GM18909 (cell line): ENCODE results near the gene SPEG.

Experiments
- ATAC-seq: cut with Tn5 transposase; IDR thresholded peaks from one replicate; pipeline ENCODE4 v1.9.1; 2021; ENCODE audit warnings: mild to moderate bottlenecking; ENCODE audit not compliant: unreplicated experiment, poor library complexity

The SPEG gene

DNA sequence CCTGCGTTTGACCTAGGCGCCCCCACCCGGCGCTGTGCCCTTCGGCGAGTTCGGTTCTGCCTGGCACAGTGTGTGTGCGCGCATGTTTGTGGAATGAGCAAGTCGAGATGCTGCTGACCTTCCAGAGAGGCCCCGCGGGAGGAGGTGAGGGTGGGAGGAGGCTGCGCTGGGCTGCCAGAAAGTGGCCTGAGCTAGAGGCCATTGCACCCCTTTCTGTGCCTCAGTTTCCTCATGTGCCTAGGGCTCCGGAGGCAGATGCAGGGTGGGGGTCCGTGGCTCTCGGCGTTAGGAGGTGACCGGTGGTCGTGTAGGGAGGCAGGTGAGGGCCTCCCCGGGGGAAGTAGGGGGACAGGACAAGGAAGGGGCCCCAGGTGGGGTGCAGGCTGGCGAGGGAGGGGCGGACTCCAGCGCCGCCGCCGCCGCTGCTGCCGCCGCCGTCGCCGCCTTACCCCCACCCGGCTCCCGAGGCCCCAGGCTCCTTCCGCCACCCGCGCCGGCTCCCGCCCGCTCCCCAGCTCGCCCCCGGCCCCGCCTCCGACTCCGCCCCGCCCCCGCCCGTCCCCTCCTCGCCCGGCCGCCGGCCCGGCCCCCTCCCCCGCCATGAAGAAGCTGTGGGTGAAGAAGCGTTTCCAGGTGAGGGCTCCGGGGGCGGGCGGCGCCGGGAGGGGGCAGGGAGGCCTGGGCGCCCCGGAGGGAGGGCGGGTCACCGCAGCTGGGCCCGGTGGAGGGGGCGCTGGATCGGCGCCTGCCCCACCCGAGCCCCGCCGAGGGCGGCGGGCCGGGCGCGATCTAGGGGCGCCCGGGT is 7.0 kb downstream of the SPEG start:
- no peak for ATAC-seq

DNA sequence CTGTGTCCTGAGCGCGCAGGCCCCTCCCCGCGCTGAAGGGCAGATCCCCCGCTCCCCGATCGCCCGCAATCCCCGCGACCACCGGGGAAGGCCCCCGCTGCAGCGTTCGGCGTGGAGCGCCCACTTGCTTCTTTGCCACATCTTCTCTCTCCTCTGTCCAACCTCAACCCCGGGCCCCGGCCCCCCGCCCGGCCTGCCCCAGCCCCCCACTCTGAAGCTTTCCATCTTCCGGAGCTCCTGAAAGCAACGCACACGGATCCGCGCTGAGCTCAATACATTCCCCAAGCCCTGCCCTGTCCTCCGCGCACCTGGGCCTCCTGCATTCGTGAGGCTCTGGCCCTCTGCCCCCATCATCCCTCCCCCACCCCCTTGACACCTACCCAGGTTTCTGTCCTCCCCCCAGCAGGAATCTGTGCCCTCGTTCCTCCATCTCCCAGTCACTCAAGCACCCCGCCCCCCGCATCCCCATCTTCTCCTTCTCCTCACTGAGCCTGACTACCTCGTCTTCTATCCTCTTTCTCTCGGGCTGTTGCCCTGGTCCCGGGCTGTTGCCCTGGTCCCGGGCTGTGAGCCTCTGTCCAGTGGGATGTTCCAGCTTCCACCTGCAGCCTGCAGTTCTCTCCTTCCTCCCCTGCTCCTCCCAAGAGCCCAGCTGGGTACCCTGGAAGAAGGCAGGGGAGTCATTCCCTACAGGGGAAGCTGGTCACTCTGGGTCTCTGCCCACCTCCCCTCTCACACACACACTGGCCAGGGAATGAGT is 7.8 kb downstream of the SPEG start:
- ATAC-seq = no peak

DNA sequence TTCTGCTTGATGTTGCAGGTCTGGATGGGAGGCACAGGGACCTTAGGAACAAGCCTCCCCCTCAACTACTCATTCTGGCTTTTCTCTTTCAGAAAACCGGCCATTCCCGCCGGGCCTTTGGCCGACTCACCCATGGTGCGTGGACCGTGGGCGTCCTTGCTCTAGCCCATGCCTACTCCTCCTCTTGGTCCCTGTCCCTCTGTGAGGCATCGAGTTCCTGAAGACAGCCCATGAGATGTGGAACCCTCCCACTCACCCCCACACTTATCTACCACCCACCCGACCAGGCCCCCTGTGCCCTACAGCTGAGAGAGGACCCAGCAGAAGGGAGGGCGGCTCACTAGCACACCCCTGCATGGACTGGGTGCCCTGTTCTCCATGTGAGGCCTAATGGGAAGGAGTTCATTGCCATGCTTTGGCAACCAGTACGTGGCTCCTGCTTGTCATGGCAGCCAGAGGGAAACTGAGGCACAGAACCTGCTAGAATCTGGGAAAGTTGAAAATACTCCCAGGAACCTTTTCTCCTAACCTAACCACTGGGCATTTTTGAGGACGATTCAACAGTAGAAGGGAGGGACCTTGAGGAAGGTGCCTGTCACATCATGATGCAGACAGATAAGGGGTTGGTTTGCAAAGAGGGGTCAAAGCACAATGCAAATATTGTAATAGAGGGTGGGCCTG is 8.5 kb downstream of the SPEG start:
- no peak for ATAC-seq

DNA sequence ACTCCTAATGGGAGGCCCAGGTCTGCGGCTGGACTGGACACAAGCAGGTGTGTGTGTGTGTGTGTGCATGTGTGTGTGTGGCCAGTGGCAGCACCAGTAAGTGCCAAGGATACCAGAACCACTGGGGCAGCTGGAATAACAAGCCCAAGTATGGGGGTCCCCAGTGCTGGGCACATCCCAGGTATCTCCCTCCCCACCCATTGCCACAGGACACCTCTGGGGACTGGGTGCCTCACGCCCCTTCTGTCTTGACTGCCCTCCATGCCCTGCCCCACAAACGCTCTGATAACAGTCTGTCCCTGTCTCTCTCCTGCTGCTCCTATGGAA is 9.0 kb downstream of the SPEG start:
- ATAC-seq = no peak

DNA sequence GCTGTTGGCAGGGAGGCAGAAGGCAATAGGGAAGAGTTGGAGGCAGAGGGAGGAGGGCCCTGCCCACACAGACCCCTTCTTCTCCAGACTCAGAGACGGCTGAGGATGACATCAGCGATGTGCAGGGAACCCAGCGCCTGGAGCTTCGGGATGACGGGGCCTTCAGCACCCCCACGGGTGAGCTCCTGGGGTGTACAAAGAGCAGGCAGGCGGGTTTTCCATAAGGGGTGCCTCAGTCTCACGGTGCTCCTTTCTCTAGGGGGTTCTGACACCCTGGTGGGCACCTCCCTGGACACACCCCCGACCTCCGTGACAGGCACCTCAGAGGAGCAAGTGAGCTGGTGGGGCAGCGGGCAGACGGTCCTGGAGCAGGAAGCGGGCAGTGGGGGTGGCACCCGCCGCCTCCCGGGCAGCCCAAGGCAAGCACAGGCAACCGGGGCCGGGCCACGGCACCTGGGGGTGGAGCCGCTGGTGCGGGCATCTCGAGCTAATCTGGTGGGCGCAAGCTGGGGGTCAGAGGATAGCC is 10.0 kb downstream of the SPEG start:
- ATAC-seq = no peak

DNA sequence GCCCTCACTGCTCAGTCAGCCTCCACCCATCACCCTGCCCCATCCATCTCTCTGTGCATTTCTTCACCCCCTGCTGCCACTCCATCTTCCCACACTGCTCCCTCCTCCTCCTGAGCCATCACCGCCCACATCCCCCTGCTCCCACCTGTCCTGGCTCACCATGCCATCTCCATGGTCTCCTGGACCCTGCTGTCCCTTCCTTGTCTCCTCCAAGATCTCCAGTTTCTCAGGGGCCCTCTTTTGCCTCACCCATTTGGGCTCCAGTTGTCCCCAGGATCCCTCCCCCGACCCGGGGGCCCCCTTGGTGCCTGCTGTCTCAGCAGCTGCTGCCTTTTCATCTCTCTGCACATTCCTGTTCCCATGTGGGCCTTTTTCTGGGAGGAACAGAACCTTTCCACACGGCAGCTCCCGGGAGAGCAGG is 10.6 kb downstream of the SPEG start:
- no peak for ATAC-seq

DNA sequence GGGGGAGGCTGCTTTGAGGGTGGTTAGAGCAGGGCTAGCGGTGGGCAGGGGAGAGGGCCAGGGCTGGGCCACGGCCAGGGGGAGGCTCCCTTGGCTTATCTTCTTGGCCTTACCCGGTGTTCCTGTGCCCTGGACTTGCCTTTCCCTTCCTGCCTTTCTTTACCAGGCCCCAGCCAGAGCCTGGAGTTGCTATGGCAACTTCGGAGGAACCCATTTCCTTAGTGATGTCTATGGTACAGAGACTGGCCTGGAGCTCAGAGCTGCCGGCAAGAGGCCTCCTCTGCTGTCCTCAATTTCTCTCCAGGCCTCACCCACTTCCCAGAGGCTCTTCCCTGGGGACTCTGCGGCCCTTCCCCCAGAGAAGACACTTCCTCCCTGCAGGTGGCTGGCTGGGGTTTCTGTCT is 11.5 kb downstream of the SPEG start:
- no peak for ATAC-seq

DNA sequence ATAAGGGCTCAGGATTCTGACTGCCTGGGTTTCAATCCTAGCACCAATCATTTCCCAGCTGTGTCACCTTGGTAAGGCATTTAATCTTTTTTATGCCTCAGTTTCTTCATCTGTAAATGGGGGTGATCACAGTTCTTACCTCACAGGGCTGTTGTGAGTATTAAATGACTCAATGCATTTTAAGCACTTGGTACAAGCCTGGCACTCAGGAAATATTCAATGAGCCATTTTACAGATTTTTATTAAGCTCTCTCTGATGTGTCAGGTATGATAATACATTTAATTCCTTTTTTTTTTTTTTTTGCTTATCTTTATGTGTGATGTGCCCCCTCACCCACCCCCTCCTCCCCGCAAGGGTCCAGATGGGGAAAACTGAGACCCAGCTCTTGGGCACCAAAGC is 12.0 kb downstream of the SPEG start:
- ATAC-seq = no peak

DNA sequence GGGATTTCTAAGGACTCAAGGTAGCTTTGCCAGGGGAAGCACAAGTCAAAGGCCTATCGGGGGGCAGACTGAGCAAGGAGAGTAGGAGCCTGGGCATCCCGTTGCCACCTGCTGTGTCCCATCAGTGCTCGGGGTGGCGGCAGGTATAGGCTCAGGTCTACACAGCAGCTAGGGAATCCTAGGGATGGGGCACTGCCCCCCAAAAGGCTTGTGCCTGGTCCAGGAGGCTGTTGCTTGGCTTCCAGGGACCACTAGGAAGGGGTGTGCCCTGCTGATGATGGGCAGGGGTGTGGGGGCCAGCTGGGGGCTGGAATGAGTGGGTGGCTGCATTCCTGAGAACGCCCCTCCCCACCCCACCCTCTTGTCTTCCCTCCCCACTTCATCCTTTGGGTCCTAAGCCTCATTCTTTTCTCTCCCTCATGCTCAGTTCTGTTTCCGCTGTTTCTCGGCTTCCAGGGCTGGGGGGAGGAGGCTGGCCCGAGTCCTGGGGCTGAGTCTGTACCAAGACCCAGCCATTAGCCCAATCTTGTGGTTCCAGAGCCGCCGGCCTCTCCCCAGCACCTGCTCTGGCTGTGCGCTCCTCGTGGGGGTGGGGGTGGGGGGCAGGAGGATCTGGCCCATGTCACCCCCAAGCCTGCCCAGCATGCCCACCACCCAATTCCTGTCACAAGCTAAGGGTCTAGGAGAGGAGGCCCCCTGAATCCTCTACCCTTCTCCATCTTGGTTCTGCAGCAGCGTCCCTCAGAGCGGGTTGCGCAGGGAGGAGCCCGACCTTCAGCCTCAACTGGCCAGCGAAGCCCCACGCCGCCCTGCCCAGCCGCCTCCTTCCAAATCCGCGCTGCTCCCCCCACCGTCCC is 12.8 kb downstream of the SPEG start:
- ATAC-seq = no peak

DNA sequence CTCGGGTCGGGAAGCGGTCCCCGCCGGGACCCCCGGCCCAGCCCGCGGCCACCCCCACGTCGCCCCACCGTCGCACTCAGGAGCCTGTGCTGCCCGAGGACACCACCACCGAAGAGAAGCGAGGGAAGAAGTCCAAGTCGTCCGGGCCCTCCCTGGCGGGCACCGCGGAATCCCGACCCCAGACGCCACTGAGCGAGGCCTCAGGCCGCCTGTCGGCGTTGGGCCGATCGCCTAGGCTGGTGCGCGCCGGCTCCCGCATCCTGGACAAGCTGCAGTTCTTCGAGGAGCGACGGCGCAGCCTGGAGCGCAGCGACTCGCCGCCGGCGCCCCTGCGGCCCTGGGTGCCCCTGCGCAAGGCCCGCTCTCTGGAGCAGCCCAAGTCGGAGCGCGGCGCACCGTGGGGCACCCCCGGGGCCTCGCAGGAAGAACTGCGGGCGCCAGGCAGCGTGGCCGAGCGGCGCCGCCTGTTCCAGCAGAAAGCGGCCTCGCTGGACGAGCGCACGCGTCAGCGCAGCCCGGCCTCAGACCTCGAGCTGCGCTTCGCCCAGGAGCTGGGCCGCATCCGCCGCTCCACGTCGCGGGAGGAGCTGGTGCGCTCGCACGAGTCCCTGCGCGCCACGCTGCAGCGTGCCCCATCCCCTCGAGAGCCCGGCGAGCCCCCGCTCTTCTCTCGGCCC is 13.6 kb downstream of the SPEG start:
- no peak for ATAC-seq

DNA sequence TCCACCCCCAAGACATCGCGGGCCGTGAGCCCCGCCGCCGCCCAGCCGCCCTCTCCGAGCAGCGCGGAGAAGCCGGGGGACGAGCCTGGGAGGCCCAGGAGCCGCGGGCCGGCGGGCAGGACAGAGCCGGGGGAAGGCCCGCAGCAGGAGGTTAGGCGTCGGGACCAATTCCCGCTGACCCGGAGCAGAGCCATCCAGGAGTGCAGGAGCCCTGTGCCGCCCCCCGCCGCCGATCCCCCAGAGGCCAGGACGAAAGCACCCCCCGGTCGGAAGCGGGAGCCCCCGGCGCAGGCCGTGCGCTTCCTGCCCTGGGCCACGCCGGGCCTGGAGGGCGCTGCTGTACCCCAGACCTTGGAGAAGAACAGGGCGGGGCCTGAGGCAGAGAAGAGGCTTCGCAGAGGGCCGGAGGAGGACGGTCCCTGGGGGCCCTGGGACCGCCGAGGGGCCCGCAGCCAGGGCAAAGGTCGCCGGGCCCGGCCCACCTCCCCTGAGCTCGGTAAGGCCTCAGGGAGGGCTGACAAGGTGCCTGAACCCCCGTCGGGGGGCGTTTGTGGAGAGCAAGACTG is 14.2 kb downstream of the SPEG start:
- no peak for ATAC-seq

DNA sequence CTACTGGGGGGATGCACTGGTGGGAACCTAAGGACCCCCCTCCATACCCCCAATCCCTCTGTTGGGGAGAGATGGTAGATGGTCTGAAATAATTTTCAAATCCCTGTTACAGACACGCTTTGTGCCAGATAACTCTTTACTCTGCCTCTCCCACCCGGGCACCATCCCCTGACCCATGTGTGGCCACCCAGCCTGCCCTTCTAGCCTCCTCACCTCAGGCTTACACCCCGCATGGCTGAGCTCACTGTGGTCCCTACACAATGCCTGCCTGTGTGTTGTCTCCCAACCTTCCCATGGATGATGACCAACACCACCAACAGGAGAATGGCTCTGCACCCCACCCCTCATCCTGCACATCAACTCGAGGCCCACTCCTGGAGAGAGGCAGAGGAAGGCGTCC is 15.0 kb downstream of the SPEG start:
- ATAC-seq = no peak

DNA sequence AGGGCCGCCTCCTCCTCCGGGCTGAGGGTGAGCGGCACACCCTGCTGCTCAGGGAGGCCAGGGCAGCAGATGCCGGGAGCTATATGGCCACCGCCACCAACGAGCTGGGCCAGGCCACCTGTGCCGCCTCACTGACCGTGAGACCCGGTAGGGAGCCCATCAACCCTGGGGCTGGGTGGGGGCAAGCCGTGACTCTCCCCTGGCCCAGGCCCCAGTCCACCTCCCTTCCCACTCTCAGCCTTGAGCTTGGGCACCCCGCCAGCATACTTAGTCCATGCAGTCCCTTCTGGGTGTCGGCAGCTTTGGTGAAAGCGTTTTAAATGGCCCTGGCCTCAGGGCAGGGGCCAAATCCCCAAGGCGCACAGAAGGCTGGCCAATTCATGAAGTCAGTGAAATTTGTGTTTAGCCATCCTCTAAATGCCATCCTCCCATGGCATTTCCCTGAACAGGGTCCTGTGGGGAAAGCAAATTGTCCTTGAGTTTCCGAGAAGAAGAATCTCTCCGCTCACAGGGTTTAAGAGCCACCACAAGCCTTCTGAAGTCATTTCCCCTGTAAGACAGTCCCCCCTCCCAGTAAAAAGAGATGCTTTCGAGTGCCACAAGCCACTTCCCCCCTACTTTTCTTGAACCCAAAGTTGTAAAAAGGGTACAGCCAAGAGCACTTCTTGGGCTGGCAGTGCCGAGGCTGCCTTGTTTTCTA is 17.2 kb downstream of the SPEG start:
- no peak for ATAC-seq

DNA sequence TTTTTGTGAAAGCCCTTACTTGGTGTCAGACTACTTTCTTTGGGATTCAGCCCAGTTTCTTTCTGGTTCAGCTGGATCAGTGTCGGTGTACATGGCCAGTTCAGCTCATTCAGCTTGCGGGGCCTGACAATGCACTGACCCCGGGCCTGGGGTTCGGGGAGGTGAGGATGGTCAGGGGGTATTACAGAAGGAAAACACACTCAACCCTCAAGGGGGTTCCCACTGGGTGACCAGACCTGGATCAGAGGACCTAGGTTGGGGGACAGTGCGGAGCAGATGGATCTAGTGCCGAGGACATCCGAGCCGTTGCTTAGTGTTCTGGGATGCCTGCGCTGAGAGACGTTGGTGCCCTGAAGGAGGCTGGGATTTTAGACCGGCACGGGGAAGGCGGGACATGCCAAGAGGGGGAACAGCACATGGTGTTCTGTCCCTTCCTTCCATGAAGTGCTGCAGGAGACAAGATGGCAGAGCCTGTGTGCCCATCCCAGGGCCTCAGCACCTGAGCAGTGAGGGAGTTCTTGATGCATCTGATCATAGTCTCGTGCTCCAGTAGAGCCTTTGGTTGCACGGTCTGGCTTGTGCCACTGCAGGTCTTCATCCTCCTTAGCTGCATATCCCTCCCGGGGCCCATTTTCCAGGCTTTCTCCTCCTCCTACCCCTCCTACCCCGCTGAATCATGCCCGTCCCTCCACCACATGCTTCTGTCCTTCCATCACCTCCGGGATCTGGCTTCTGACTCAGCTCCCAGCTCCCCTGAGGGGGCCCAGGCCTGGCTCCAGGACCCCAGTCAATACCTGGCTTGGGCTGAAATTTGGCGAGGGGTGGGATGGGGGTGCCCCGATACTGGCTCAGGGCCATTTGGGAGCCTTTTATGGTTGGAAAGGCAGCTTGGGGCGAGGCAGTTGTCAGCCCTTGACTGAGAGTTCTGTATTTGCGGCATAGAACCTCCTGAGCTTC is 18.0 kb downstream of the SPEG start:
- no peak for ATAC-seq

DNA sequence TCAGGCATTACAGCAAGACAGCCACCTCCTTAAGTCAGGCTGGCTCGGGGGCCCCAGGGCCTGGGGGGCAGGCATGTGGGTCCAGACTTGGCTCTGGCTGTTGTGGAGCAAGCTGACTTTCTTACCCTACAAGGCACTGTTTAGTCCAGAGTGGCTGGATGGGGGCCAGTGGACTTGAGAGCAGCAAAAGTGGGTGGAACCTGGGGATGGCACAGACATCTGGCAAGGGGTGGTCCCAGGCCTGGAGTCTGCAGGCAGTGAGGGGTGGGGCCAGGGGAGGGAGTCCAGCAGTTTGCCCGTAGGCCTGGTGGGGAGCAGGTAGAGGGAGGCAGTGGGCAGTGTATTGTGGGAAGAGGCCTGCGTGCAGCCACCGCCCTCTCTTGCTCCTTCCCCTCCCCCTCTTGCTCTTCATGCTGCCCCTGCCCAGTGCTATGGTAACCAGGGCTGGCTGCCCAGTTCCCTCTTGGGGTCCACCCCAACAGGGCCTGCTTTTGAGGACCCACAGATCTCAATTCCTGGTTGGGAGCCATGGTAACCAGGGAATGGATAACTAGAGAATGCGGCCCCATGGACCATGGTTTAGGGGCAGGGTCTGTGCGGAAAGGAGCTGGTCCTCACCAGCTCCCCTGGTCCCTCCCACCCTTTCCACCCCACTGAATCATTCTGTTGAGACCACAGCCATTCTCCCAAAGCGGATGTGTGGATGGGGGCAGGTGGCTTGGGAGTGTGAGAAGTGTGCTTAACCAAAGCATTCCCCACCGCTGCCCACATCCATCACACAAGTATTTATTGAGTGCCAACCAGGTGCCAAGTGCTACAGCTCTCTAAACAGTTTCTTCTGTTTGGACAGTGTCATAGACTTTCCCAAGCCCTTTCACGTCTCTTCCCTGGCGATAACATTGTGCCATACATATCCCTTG is 19.3 kb downstream of the SPEG start:
- no peak for ATAC-seq

DNA sequence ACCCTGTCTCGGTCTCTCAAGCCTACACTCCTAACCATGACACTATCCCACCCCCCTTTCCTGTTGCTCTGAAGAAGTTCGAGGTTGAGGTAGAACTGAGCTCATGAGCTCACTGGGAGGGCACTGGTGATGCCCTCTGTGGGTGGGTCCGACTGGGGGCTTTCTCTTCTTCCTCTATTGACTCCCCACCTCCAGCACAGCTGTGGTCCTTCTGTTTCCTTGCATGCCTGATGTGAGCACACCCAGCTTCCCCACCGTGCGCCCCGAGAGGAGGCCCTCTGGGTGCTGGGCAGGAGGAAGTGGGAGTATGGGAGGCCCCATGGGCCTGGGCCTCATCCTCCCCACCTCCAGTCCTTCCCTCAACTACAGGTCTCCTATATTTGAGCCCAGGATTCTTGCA is 20.9 kb downstream of the SPEG start:
- no peak for ATAC-seq
